ENCODE data around the gene IQSEC1. TPM values are rescaled to one million over a fixed set of nuclear protein-coding genes. Genes with fewer than 3 reads are reported as not detected.

The IQSEC1 gene
- polyA plus RNA-seq, 1 donor (not counting 4 experiments of a cell fraction or from before 2014, with no cell fraction given), result 2.8 TPM

GRCh38 chr3:12893852-12894251 is 179.4 kb downstream of the IQSEC1 start:
- H3K79me2 ChIP-seq (ENCODE audit: control insufficient read depth, insufficient read depth, low read length), result no peaks in the 10 kb centered on the region
- no peak overlapping the region for H3K4me3 ChIP-seq (ENCODE audit: control insufficient read depth in 2 of 3, extremely low read depth in 1 of 3, insufficient read depth in 2 of 3, low read depth in 1 of 3, low read length in 3 of 3)
- FAIRE-seq (no peak), DNase-seq (ENCODE audit: low read depth, low spot score) (no peak)
- no peak overlapping the region for H2AFZ ChIP-seq (ENCODE audit: control insufficient read depth, low read length)
- no peak for TF ChIP-seq CTCF (optimal IDR thresholded peaks at IDR 0.05 in 1 of 3, IDR thresholded peaks at IDR 0.05 in 1 of 3, conservative IDR thresholded peaks at IDR 0.05 in 1 of 3; ENCODE audit: extremely low read depth in 1 of 3, insufficient read depth in 2 of 3, low read length in 3 of 3)
- TF ChIP-seq EZH2 (IDR thresholded peaks at IDR 0.05; ENCODE audit: low read length), result no peak
- H3K9me1 ChIP-seq (ENCODE audit: control insufficient read depth, extremely low read depth, insufficient read depth, low read length), result no peaks in the 10 kb centered on the region
- no peak overlapping the region for H3K4me2 ChIP-seq (ENCODE audit: control insufficient read depth, extremely low read depth, insufficient read depth, low read depth, low read length)
- H3K9me3 ChIP-seq (ENCODE audit: control insufficient read depth, low read depth, low read length), result no peaks in the 10 kb centered on the region
- H3K9ac ChIP-seq (ENCODE audit: control insufficient read depth, extremely low read depth, insufficient read depth, low read length), result no peak overlapping the region
- dilution Hi-C loops (cut with MboI; ENCODE audit: extremely low pct_ligation_motif_present, low sequenced_read_pairs), result no loop called here
- H3K27me3 ChIP-seq (ENCODE audit: control insufficient read depth, extremely low read depth, insufficient read depth, low read length), result peaks cover 8% of the 10 kb centered on the region
- H3K36me3 ChIP-seq (ENCODE audit: control insufficient read depth in 2 of 2, extremely low read depth in 1 of 2, insufficient read depth in 2 of 2, low read length in 2 of 2), result no peaks in the 10 kb centered on the region
- no peaks in the 10 kb centered on the region for H4K20me1 ChIP-seq (ENCODE audit: control insufficient read depth, extremely low read depth, insufficient read depth, low read length)
- no peak overlapping the region for H3K27ac ChIP-seq (ENCODE audit: control insufficient read depth, insufficient read depth, low read length)
- peaks cover 16% of the 10 kb centered on the region for H3K4me1 ChIP-seq (ENCODE audit: control insufficient read depth, extremely low read depth, insufficient read depth, low read length)

GRCh38 chr3:12893247-12893646 is 180.0 kb downstream of the IQSEC1 start:
- TF ChIP-seq CTCF (optimal IDR thresholded peaks at IDR 0.05 in 1 of 3, IDR thresholded peaks at IDR 0.05 in 1 of 3, conservative IDR thresholded peaks at IDR 0.05 in 1 of 3; ENCODE audit: extremely low read depth in 1 of 3, insufficient read depth in 2 of 3, low read length in 3 of 3) (no peak), EZH2 (IDR thresholded peaks at IDR 0.05; ENCODE audit: low read length) (no peak)
- no peak overlapping the region for H3K9ac ChIP-seq (ENCODE audit: control insufficient read depth, extremely low read depth, insufficient read depth, low read length)
- FAIRE-seq (no peak), DNase-seq (ENCODE audit: low read depth, low spot score) (no peak)
- no peaks in the 10 kb centered on the region for H3K79me2 ChIP-seq (ENCODE audit: control insufficient read depth, insufficient read depth, low read length)
- no peak overlapping the region for H3K4me2 ChIP-seq (ENCODE audit: control insufficient read depth, extremely low read depth, insufficient read depth, low read depth, low read length)
- no peaks in the 10 kb centered on the region for H4K20me1 ChIP-seq (ENCODE audit: control insufficient read depth, extremely low read depth, insufficient read depth, low read length)
- H2AFZ ChIP-seq (ENCODE audit: control insufficient read depth, low read length), result no peak overlapping the region
- dilution Hi-C loops (cut with MboI; ENCODE audit: extremely low pct_ligation_motif_present, low sequenced_read_pairs), result no loop called here
- H3K36me3 ChIP-seq (ENCODE audit: control insufficient read depth in 2 of 2, extremely low read depth in 1 of 2, insufficient read depth in 2 of 2, low read length in 2 of 2), result no peaks in the 10 kb centered on the region
- H3K27me3 ChIP-seq (ENCODE audit: control insufficient read depth, extremely low read depth, insufficient read depth, low read length), result peaks cover 10% of the 10 kb centered on the region
- no peak overlapping the region for H3K27ac ChIP-seq (ENCODE audit: control insufficient read depth, insufficient read depth, low read length)
- no peak overlapping the region for H3K4me3 ChIP-seq (ENCODE audit: control insufficient read depth in 2 of 3, extremely low read depth in 1 of 3, insufficient read depth in 2 of 3, low read depth in 1 of 3, low read length in 3 of 3)
- no peaks in the 10 kb centered on the region for H3K9me3 ChIP-seq (ENCODE audit: control insufficient read depth, low read depth, low read length)
- peaks cover 16% of the 10 kb centered on the region for H3K4me1 ChIP-seq (ENCODE audit: control insufficient read depth, extremely low read depth, insufficient read depth, low read length)
- no peaks in the 10 kb centered on the region for H3K9me1 ChIP-seq (ENCODE audit: control insufficient read depth, extremely low read depth, insufficient read depth, low read length)
